Sigmoid colon (tissue), 4 donors: ENCODE measurements around the gene CFLAR.
"Not testable (repeated sequence)": the region's sequence is repeated elsewhere in the genome, so short reads cannot be mapped to it uniquely, and the experiment has no call there.

Source experiments
- CTCF ChIP-seq, 4 experiments: fragments of 450-650 bp in 3 of 4; fragments of 200-600 bp in 1 of 4; IDR thresholded peaks; one replicate each; pipeline ENCODE4 v1.5.1; 2016 to 2019; ENCODE audit warnings: antibody characterized with exemption in 4 of 4, mild to moderate bottlenecking in 3 of 4, moderate library complexity in 2 of 4
- EP300 ChIP-seq, 4 donors: sonication (generic); formaldehyde crosslinking; IDR thresholded peaks; one replicate each; pipeline ENCODE4 v1.6.1; 2017; ENCODE audit warnings: antibody characterized with exemption in 4 of 4
- POLR2A ChIP-seq, 2 donors: fragments of 450-650 bp; IDR thresholded peaks; one replicate each; pipeline ENCODE4 v1.6.1; 2016; ENCODE audit warnings: antibody characterized with exemption in 2 of 2, mild to moderate bottlenecking in 2 of 2, moderate library complexity in 2 of 2
- POLR2AphosphoS5 ChIP-seq, 4 donors: sonication (generic); formaldehyde crosslinking; IDR thresholded peaks; one replicate each; pipeline ENCODE4 v1.6.1; 2017; ENCODE audit warnings: antibody characterized with exemption in 4 of 4

GRCh38 chr2:201184248-201184647, 68.3 kb downstream of the CFLAR start:
- TF ChIP-seq POLR2AphosphoS5, POLR2A, CTCF, EP300 (IDR thresholded peaks at IDR 0.05): not testable (repeated sequence)
